Measurements from ENCODE around the gene VGF.

DNA sequence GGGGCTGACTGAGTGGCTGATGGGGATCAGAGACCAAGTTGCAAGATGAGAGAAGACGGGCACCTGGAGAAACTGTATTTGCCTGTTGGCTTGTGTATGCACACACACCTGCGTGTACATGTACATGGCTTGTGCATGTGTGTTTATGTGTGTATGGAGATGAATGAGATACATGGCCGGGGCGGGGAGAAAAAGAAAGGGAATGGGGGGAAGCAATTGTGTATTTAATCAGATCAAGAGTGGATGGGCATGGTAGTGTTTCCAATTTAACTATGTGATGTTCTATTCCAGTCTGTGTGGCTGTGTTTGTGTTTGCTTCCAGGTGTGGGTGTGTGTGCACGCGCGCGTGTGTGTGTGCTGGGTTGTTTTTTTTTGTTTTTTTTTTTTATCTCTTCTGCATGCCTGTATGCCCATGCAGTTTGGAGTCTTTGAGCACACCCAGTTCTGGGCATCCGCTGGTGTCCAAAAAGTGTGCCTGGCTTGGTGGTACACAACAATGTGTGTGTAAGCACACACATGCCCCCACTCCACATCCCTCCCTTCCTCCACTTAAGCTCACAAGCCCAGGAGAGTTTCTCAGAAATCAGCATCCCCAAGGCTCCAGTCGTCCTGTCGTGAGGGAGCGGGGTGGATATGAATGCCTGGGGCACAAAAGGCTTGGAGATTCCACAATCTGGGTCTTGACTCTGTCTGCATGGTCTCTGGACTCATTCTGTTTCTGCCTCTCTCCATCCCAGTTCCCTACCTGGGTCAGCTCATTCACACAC, 2.5 kb upstream of the VGF start:
- TF ChIP-seq, protein P1, sequence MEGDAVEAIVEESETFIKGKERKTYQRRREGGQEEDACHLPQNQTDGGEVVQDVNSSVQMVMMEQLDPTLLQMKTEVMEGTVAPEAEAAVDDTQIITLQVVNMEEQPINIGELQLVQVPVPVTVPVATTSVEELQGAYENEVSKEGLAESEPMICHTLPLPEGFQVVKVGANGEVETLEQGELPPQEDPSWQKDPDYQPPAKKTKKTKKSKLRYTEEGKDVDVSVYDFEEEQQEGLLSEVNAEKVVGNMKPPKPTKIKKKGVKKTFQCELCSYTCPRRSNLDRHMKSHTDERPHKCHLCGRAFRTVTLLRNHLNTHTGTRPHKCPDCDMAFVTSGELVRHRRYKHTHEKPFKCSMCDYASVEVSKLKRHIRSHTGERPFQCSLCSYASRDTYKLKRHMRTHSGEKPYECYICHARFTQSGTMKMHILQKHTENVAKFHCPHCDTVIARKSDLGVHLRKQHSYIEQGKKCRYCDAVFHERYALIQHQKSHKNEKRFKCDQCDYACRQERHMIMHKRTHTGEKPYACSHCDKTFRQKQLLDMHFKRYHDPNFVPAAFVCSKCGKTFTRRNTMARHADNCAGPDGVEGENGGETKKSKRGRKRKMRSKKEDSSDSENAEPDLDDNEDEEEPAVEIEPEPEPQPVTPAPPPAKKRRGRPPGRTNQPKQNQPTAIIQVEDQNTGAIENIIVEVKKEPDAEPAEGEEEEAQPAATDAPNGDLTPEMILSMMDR (IDR thresholded peaks at IDR 0.05), result no peak
- no peak for TF ChIP-seq POLR2A (IDR thresholded peaks at IDR 0.05)
